ENCODE data around the gene ATP6V0B. TPM values are rescaled to one million over a fixed set of nuclear protein-coding genes. Genes with fewer than 3 reads are reported as not detected.
A peak's percentile ranks its signal among the peaks of the same experiment; 100 is the strongest.

The ATP6V0B gene
- total RNA-seq, 2 experiments from 2014 or later: 116 to 122 TPM

GRCh38 chr1:43956234-43956633 lies 18.5 kb upstream of the ATP6V0B start:
- no peak overlapping the region for H3K4me3 Mint-ChIP-seq
- H3K27me3 Mint-ChIP-seq: no peaks in the 10 kb centered on the region
- H3K9me3 Mint-ChIP-seq: no peaks in the 10 kb centered on the region
- DNase-seq: no peak
- no peak overlapping the region for H3K27ac Mint-ChIP-seq
- peaks cover 7% of the 10 kb centered on the region for H3K4me1 Mint-ChIP-seq
- peaks cover 5% of the 10 kb centered on the region for H3K36me3 Mint-ChIP-seq

GRCh38 chr1:43957407-43958040 lies 17.2 kb upstream of the ATP6V0B start:
- Mint-ChIP-seq H3K27ac (no peak overlapping the region), H3K36me3 (peaks cover 9% of the 10 kb centered on the region), H3K4me3 (no peak overlapping the region), H3K4me1 (no peaks in the 10 kb centered on the region), H3K27me3 (no peaks in the 10 kb centered on the region), H3K9me3 (no peaks in the 10 kb centered on the region)
- no peak for DNase-seq

GRCh38 chr1:43958351-43959255 lies 16.2 kb upstream of the ATP6V0B start:
- Mint-ChIP-seq H3K9me3 (no peaks in the 10 kb centered on the region), H3K27ac (no peak overlapping the region), H3K36me3 (peaks cover 9% of the 10 kb centered on the region), H3K27me3 (no peaks in the 10 kb centered on the region), H3K4me3 (no peak overlapping the region), H3K4me1 (no peaks in the 10 kb centered on the region)
- no peak for DNase-seq

GRCh38 chr1:43960798-43961197 lies 14.0 kb upstream of the ATP6V0B start:
- no peaks in the 10 kb centered on the region for H3K27me3 Mint-ChIP-seq
- no peak overlapping the region for H3K27ac Mint-ChIP-seq
- no peak for DNase-seq
- no peaks in the 10 kb centered on the region for H3K9me3 Mint-ChIP-seq
- no peaks in the 10 kb centered on the region for H3K4me1 Mint-ChIP-seq
- peaks cover 9% of the 10 kb centered on the region for H3K36me3 Mint-ChIP-seq
- no peak overlapping the region for H3K4me3 Mint-ChIP-seq

GRCh38 chr1:43961692-43962091 lies 13.1 kb upstream of the ATP6V0B start:
- Mint-ChIP-seq H3K36me3 (peaks cover 9% of the 10 kb centered on the region), H3K27ac (no peak overlapping the region), H3K4me1 (no peaks in the 10 kb centered on the region), H3K27me3 (no peaks in the 10 kb centered on the region), H3K9me3 (no peaks in the 10 kb centered on the region), H3K4me3 (no peak overlapping the region)
- no peak for DNase-seq

- H3K4me3 Mint-ChIP-seq: no peak overlapping the region
- no peaks in the 10 kb centered on the region for H3K4me1 Mint-ChIP-seq
- DNase-seq: no peak
- no peak overlapping the region for H3K27ac Mint-ChIP-seq
- no peaks in the 10 kb centered on the region for H3K27me3 Mint-ChIP-seq
- peaks cover 9% of the 10 kb centered on the region for H3K36me3 Mint-ChIP-seq
- H3K9me3 Mint-ChIP-seq: no peaks in the 10 kb centered on the region
Observed at GRCh38 chr1:43962324-43962723, 12.4 kb upstream of the ATP6V0B start.

- Mint-ChIP-seq H3K27me3 (no peaks in the 10 kb centered on the region), H3K36me3 (peaks cover 11% of the 10 kb centered on the region), H3K4me1 (no peaks in the 10 kb centered on the region), H3K9me3 (no peaks in the 10 kb centered on the region), H3K4me3 (no peak overlapping the region), H3K27ac (no peak overlapping the region)
- no peak for DNase-seq
Observed at GRCh38 chr1:43963006-43963405, 11.8 kb upstream of the ATP6V0B start.

- Mint-ChIP-seq H3K27me3 (no peaks in the 10 kb centered on the region), H3K4me3 (no peak overlapping the region), H3K36me3 (peaks cover 8% of the 10 kb centered on the region), H3K27ac (no peak overlapping the region), H3K9me3 (no peaks in the 10 kb centered on the region), H3K4me1 (no peaks in the 10 kb centered on the region)
- no peak for DNase-seq
Observed at GRCh38 chr1:43963890-43964289, 10.9 kb upstream of the ATP6V0B start.

- H3K27me3 Mint-ChIP-seq: no peaks in the 10 kb centered on the region
- peaks cover 4% of the 10 kb centered on the region for H3K4me1 Mint-ChIP-seq
- no peak for DNase-seq
- no peak overlapping the region for H3K27ac Mint-ChIP-seq
- H3K36me3 Mint-ChIP-seq: peaks cover 10% of the 10 kb centered on the region
- no peak overlapping the region for H3K4me3 Mint-ChIP-seq
- H3K9me3 Mint-ChIP-seq: no peaks in the 10 kb centered on the region
Observed at GRCh38 chr1:43965316-43965715, 9.4 kb upstream of the ATP6V0B start.

GRCh38 chr1:43968348-43968948 lies 6.3 kb upstream of the ATP6V0B start:
- Mint-ChIP-seq H3K27ac (no peak overlapping the region), H3K4me1 (peaks cover 18% of the 10 kb centered on the region), H3K9me3 (no peaks in the 10 kb centered on the region), H3K27me3 (no peaks in the 10 kb centered on the region), H3K36me3 (peaks cover 16% of the 10 kb centered on the region), H3K4me3 (no peak overlapping the region)
- no peak for DNase-seq

- H3K4me1 Mint-ChIP-seq: peaks cover 26% of the 10 kb centered on the region
- H3K36me3 Mint-ChIP-seq: peaks cover 22% of the 10 kb centered on the region
- no peak overlapping the region for H3K27ac Mint-ChIP-seq
- H3K27me3 Mint-ChIP-seq: no peaks in the 10 kb centered on the region
- peak overlapping the region; percentile 64 for H3K4me3 Mint-ChIP-seq
- no peak for DNase-seq
- no peaks in the 10 kb centered on the region for H3K9me3 Mint-ChIP-seq
Observed at GRCh38 chr1:43969416-43969745, 5.4 kb upstream of the ATP6V0B start.

- Mint-ChIP-seq H3K36me3 (peaks cover 22% of the 10 kb centered on the region), H3K27ac (peak within 1 kb of the TSS; percentile 88), H3K4me1 (peaks cover 27% of the 10 kb centered on the region), H3K4me3 (peak within 1 kb of the TSS; percentile 93), H3K27me3 (no peaks in the 10 kb centered on the region), H3K9me3 (no peaks in the 10 kb centered on the region)
- DNase-seq: peak; percentile 92
Observed at GRCh38 chr1:43969746-43970466, 4.9 kb upstream of the ATP6V0B start, which contains the start of gene DPH2. Gene DPH2 (plus strand): TSS chr1:43970010. CDS start chr1:43970176, 166 bp downstream.

GRCh38 chr1:43970502-43970901 lies 4.3 kb upstream of the ATP6V0B start:
- Mint-ChIP-seq H3K4me3 (peak overlapping the region; percentile 93), H3K27ac (peak overlapping the region; percentile 88), H3K4me1 (peaks cover 27% of the 10 kb centered on the region), H3K36me3 (peaks cover 22% of the 10 kb centered on the region), H3K27me3 (no peaks in the 10 kb centered on the region), H3K9me3 (no peaks in the 10 kb centered on the region)
- no peak for DNase-seq

- Mint-ChIP-seq H3K9me3 (no peaks in the 10 kb centered on the region), H3K4me3 (peak overlapping the region; percentile 93), H3K27ac (no peak overlapping the region), H3K36me3 (peaks cover 24% of the 10 kb centered on the region), H3K27me3 (no peaks in the 10 kb centered on the region), H3K4me1 (peaks cover 29% of the 10 kb centered on the region)
- no peak for DNase-seq
Observed at GRCh38 chr1:43970911-43971310, 3.8 kb upstream of the ATP6V0B start.
